Measurements from ENCODE around the gene IRF9.

IRF9 gene

GRCh38 chr14:24149302-24149969 is 11.6 kb upstream of the IRF9 start:
- DNase-seq, result no peak

- DNase-seq, result no peak
Observed at GRCh38 chr14:24150061-24150460, 11.0 kb upstream of the IRF9 start.

- no peak for DNase-seq
Observed at GRCh38 chr14:24150567-24150966, 10.5 kb upstream of the IRF9 start.

DNA sequence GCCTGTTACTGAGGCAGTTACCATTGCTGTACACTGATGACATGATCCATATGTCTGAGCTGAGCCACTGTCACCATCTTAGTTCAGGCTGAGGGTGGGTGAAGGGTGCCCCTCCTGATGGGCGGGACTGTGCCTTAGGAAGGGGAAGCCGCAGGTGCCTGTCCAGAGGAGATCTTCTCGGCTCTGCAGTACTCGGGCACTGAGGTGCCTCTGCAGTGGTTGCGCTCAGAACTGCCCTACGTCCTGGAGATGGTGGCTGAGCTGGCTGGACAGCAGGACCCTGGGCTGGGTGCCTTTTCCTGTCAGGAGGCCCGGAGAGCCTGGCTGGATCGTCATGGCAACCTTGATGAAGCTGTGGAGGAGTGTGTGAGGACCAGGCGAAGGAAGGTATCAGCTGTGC is 10.1 kb upstream of the IRF9 start:
- no peak for DNase-seq

DNA sequence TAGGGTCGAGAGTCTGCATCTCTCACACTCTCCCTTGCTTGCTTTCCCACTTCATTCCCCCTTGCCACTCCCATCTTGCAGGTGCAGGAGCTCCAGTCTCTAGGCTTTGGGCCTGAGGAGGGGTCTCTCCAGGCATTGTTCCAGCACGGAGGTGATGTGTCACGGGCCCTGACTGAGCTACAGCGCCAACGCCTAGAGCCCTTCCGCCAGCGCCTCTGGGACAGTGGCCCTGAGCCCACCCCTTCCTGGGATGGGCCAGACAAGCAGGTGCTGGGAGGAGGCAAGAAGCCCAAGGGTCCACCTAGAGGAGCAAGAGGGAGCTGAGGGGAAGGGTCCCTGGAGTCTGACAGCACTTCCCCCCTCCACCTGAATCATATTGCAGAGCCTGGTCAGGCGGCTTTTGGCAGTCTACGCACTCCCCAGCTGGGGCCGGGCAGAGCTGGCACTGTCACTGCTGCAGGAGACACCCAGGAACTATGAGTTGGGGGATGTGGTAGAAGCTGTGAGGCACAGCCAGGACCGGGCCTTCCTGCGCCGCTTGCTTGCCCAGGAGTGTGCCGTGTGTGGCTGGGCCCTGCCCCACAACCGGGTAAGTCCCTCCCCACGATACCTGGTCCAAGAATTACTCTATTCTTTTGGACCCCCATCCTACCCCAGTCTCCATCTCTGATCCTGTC is 9.5 kb upstream of the IRF9 start:
- no peak for DNase-seq

DNA sequence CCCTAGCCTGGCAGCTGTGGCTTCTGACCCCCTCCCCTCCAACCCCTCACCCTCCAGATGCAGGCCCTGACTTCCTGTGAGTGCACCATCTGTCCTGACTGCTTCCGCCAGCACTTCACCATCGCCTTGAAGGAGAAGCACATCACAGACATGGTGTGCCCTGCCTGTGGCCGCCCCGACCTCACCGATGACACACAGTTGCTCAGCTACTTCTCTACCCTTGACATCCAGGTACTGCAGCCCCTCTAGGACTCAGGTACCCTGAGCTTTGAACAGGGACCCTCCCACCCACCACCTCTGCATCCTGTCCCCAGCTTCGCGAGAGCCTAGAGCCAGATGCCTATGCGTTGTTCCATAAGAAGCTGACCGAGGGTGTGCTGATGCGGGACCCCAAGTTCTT is 6.0 kb upstream of the IRF9 start:
- no peak for DNase-seq

DNA sequence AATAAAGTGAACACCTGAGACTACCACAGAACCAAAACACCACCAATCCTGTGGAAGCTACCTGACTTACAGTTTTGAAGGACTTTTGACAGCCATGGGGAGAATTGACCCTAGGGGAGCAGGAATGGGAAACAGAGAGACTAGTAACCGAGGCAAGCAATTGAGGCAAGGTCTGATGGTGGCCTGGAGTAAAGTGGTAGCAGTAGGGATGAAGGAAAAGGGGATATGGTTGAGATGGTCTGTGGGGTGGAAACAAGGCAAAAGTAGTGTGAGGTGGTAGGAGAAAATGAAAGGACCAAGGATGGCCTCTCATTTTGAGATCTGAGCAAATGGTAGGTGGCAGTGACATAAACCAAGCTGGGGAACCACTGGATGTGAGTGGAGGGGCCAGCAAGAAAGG is 4.2 kb upstream of the IRF9 start:
- DNase-seq, result no peak

GRCh38 chr14:24157331-24157730 is 3.7 kb upstream of the IRF9 start:
- DNase-seq, result no peak

DNA sequence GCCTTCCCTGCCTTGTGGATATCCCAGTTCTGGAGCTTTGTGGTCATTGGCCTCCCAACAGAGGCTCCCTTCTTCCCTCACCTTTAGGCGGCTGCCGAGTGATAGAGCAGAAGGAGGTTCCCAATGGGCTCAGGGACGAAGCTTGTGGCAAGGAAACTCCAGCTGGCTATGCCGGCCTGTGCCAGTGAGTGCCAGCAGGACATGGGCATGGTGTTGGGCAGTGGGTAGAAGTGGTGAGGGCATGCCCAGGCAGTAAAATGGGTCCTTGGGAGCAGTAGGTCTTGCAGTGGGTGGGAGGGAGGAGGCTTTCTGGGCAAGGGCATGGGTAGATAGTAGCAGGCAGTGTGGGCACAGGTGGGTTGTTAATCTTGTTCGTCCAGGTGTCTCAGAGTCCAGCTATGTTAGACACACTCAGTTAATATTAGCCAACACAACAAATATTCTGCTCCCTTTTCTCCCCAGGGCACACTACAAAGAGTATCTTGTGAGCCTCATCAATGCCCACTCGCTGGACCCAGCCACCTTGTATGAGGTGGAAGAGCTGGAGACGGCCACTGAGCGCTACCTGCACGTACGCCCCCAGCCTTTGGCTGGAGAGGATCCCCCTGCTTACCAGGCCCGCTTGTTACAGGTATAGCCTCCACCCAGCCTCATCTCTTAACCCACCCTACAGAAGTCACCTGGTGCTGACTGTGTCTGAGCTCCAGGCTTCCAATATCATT is 1.1 kb upstream of the IRF9 start:
- DNase-seq, result no peak

DNA sequence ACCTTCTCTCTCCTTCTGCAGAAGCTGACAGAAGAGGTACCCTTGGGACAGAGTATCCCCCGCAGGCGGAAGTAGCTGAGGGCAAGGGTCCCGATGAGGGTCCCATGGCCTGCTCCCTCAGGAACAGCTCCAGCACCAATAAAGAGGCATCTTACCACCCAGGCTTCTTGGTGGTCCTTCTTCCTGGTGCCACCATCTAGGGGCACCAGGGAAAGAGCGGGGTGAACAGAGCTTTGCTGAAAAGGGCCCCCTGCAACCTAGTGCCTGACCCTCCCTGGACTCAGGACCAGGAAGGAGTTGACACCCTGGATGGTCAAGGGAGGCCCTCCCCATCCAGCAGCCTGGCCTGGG is 591 bp upstream of the IRF9 start:
- DNase-seq, result no peak

DNA sequence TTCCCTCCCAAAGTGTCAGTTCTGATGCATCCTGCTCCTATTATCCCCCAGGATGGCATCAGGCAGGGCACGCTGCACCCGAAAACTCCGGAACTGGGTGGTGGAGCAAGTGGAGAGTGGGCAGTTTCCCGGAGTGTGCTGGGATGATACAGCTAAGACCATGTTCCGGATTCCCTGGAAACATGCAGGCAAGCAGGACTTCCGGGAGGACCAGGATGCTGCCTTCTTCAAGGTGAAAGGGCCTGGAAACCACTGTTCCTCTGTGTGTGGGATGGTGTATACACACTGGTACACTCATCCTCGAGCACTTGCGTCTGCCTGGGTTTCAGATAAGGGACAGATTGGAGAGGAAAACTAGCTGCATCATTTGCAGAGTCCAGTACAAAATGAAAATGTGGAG is 1.0 kb downstream of the IRF9 start:
- DNase-seq, result no peak

DNA sequence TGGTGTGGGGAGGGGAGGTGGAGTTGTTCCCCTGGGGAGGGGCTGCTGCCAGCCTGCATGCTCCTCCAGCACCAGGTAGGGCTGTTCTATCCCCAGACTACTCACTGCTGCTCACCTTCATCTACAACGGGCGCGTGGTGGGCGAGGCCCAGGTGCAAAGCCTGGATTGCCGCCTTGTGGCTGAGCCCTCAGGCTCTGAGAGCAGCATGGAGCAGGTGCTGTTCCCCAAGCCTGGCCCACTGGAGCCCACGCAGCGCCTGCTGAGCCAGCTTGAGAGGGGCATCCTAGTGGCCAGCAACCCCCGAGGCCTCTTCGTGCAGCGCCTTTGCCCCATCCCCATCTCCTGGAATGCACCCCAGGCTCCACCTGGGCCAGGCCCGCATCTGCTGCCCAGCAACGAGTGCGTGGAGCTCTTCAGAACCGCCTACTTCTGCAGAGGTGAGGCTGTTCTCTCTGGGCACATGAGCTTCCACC is 3.5 kb downstream of the IRF9 start:
- no peak for DNase-seq

- no peak for DNase-seq
Observed at GRCh38 chr14:24165785-24166184, 4.7 kb downstream of the IRF9 start.

DNA sequence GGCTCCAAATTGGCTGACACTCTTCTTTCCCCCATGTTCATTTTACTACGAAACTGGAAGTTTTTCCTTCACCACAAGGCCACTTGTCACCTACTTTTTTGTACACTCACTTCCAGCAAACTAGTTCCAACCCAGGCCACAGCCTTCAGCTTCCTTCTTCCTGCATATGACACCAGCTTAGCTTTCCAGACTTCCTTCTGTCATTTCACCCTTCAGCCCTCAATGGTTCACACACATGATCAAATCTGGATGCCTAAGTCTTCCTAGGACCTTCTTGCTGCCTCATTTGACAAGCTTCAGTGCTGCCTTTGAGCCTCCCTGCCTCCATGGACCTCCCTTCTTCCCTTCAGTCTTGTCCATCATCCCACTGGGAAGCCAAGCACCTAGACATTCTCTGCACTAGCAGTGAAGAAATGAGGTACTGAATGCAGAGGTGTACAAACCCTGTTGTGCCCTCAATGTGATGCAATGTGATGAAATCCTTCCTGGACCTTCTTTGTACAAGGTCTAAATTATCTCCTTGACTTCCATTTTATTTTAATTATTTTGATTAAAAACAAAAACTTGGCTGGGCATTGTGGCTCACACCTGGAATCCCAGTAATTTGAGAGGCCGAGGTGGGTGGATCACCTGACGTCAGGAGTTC is 6.5 kb downstream of the IRF9 start:
- DNase-seq, result no peak

- peak; percentile 98 for DNase-seq
Observed at GRCh38 chr14:24171422-24172260, 10.6 kb downstream of the IRF9 start, which contains the start of gene REC8. TSS of gene REC8 (plus strand) at chr14:24172080. CDS start at chr14:24172553, 473 bp downstream.

DNA sequence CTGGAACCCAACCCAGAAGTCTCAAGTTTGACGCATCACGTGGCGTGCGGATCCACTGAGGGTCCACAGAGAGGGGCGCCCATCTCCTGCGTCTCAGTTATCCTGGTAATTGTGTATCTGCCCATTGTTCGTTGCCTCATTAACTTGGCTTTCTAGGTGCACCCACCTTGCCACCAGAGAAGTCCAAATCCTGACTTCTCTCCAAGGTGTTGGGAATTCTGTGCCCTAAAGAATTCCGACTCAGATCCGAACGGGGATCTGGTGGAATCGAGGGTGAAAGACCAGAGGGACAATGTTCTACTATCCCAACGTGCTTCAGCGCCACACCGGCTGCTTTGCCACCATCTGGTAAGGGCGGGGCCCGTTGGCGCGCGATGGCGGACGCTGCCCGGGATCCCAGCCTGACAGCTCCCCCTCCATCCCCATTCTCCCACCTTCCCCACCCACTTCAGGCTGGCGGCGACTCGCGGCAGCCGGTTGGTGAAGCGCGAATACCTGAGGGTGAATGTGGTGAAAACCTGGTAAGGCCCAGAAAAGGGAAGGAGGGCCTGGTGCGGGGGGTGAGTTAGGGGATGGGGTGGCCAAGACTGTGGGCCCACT is 11.3 kb downstream of the IRF9 start:
- peak; percentile 49 for DNase-seq

DNA sequence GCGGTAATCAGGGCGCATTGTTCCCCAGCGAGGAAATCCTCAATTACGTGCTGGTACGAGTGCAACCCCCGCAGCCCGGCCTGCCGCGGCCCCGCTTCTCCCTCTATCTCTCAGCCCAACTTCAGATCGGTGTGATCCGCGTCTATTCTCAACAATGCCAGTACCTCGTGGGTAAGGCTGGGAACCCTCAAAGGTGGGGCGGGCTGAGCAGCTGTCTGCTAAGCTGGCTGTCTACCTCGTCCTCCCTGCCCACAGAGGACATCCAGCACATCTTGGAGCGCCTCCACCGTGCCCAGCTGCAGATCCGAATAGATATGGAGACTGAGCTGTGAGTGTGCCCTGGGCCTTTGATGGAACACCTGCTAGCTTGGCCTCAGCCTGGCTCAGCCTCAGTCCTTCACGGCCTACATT is 11.8 kb downstream of the IRF9 start:
- DNase-seq, result no peak

GRCh38 chr14:24176599-24176998 is 15.5 kb downstream of the IRF9 start:
- no peak for DNase-seq

GRCh38 chr14:24177041-24177825 is 16.2 kb downstream of the IRF9 start:
- DNase-seq, result no peak

DNA sequence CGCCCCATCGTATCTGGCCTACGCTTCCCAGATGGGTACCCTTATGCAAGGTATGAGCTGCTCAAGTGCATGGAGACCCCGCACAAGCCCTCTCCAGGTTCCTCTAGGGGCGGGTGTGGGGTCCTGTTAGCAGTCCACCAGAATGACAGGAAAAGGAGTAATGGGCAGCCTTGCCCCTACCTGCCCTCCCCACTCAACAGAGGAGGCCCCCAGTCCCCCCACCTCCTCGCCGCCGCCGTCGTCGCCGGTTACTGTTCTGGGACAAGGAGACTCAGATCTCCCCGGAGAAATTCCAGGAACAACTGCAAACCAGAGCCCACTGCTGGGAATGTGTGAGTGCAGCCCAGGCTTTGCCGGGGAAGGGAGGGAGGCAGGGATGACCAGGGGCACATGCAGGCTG is 16.8 kb downstream of the IRF9 start:
- no peak for DNase-seq
